ENCODE measurements around the gene AHRR. TPM values are rescaled to one million over a fixed set of nuclear protein-coding genes. Genes with fewer than 3 reads are reported as not detected.

The AHRR gene
- total and polyA plus RNA-seq, 9 of the 15 experiments (the other 6 are each of a cell fraction or from before 2014, with no cell fraction given) = 0.06 to 1.6 (median 0.75) TPM; not detected in 1

GRCh38 chr5:425714-426113 is 104.2 kb downstream of the AHRR start:
- Histone ChIP-seq H3K9me1 (ENCODE audit: control insufficient read depth, insufficient read depth, low read length) (no peaks in the 10 kb centered on the region), H3K79me2 (ENCODE audit: control insufficient read depth, insufficient read depth, low read length) (no peaks in the 10 kb centered on the region), H2AFZ (ENCODE audit: low read depth, low read length) (no peak overlapping the region), H3K4me1 (replicated peaks in 1 of 2; ENCODE audit: control insufficient read depth in 2 of 2, insufficient read depth in 2 of 2, low read length in 2 of 2) (peaks cover 0 to 41% of the 10 kb centered on the region in 2 experiments; a peak in 2 of 5 replicates), H4K20me1 (replicated peaks; ENCODE audit: control insufficient read depth, insufficient read depth, low read length) (no peaks in the 10 kb centered on the region), H3K36me3 (ENCODE audit: control insufficient read depth, insufficient read depth, low read length) (no peaks in the 10 kb centered on the region), H3K27ac (ENCODE audit: extremely low read depth, low read depth, low read length) (no peak overlapping the region), H3K27me3 (ENCODE audit: control insufficient read depth in 2 of 2, insufficient read depth in 2 of 2, low read length in 2 of 2) (peaks cover 6 to 68% of the 10 kb centered on the region in 2 experiments; a peak in 3 of 5 replicates), H3K9ac (ENCODE audit: insufficient read depth in 1 of 2, low read depth in 2 of 2, low read length in 2 of 2) (no peak overlapping the region), H3K9me3 (replicated peaks; ENCODE audit: control insufficient read depth, insufficient read depth, low read depth, low read length) (no peaks in the 10 kb centered on the region), H3K4me3 (no peak overlapping the region), H3K4me2 (ENCODE audit: insufficient read depth, low read length) (no peak overlapping the region)
- in situ Hi-C loops (cut with MboI) (no loop called here), intact Hi-C loops (cut with micrococcal nuclease) (no loop called here)
- DNase-seq (ENCODE audit: extremely low read depth in 1 of 4, low spot score in 3 of 4) = peak in 1 of 4 experiments; percentile 26
- no peak for ATAC-seq
- POLR2A ChIA-PET = interaction anchor here (0.6 kb wide), 1 partner anchor 277 kb away, joined by 3 read pairs; no protein-coding TSS in a partner anchor
- WGBS (ENCODE audit: insufficient coverage, low coverage, missing lambda C conversion rate) = 2% methylated on average over 5 of the region's 5 CpGs
- no TSS peak for BruUV-seq (replicated peaks)
- CTCF ChIA-PET (ENCODE audit: low intra/inter-chr PET ratio) = no interaction called here
- no peak for FAIRE-seq
- TF ChIP-seq SMAD4 (CRISPR knock-in tag; conservative IDR thresholded peaks at IDR 0.05) = no peak
- no peak for TF ChIP-seq HEY1 (CRISPR knock-in tag; IDR thresholded peaks at IDR 0.05; ENCODE audit: borderline replicate concordance)
- no peak for TF ChIP-seq XRCC3 (IDR thresholded peaks at IDR 0.05)
- no peak for TF ChIP-seq ZNF263 (CRISPR knock-in tag; IDR thresholded peaks at IDR 0.05; ENCODE audit: borderline replicate concordance)
- no peak for TF ChIP-seq TCF15 (CRISPR knock-in tag; IDR thresholded peaks at IDR 0.05)
- TF ChIP-seq PHF8 (IDR thresholded peaks at IDR 0.05; ENCODE audit: borderline replicate concordance, low read length) = no peak
- peak; percentile 15 for TF ChIP-seq PRDM10 (IDR thresholded peaks at IDR 0.05; ENCODE audit: partially characterized antibody)
- peak; percentile 14 to 34; a peak in 1 of 4 replicates for TF ChIP-seq RAD21 (CRISPR knock-in tag; conservative IDR thresholded peaks at IDR 0.05 in 1 of 2, IDR thresholded peaks at IDR 0.05 in 1 of 2)
- TF ChIP-seq CTCF (IDR thresholded peaks at IDR 0.05 in 2 of 3, conservative IDR thresholded peaks at IDR 0.05 in 1 of 3; ENCODE audit: insufficient read depth in 2 of 3, low read depth in 1 of 3, low read length in 3 of 3) = peak in 2 of 3 experiments; percentile 32 to 43; a peak in 3 of 6 replicates
- no peak for TF ChIP-seq E2F5 (CRISPR knock-in tag; IDR thresholded peaks at IDR 0.05)
- TF ChIP-seq SLC30A9 (CRISPR knock-in tag; IDR thresholded peaks at IDR 0.05) = no peak
